MCF 10A (cell line): ENCODE data around the gene CACNA1S. TPM values are rescaled to one million over a fixed set of nuclear protein-coding genes. Genes with fewer than 3 reads are reported as not detected.

Experiments used
- BruUV-seq: library from RNA; stranded (reverse); fragments of 400-500 nt; replicated peaks from 2 replicates; lab custom pipeline; 2021; lab: Mats Ljungman, UMichigan
- CTCF ChIA-PET: fragments of 300-600 bp; sonication (Branson Sonifier 250); formaldehyde crosslinking; extraction: SDS; loops from one replicate; lab custom pipeline; 2021; ENCODE audit warnings: antibody characterized with exemption, inconsistent platforms; lab: Yijun Ruan, JAX
- POLR2A ChIA-PET: fragments of 300-600, 350-650 bp; sonication (Branson Sonifier 250); formaldehyde crosslinking; extraction: SDS; loops from one replicate; lab custom pipeline; 2020; ENCODE audit warnings: antibody characterized with exemption, inconsistent platforms; lab: Yijun Ruan, JAX
- DNase-seq: peaks from one replicate; pipeline ENCODE4 v3.0.0-alpha.2; 2018; ENCODE audit not compliant: unreplicated experiment
- H3K27ac Mint-ChIP-seq: one replicate; pipeline ENCODE4 v1.8.0; 2022; ENCODE audit warnings: mild to moderate bottlenecking, low read depth, mixed read lengths; ENCODE audit not compliant: unreplicated experiment
- H3K27me3 Mint-ChIP-seq: one replicate; pipeline ENCODE4 v1.8.0; 2022; ENCODE audit warnings: mixed read lengths; ENCODE audit not compliant: insufficient read depth, unreplicated experiment
- H3K36me3 Mint-ChIP-seq: one replicate; pipeline ENCODE4 v1.8.0; 2022; ENCODE audit warnings: mild to moderate bottlenecking, moderate library complexity, mixed read lengths; ENCODE audit not compliant: insufficient read depth, unreplicated experiment
- H3K4me1 Mint-ChIP-seq: one replicate; pipeline ENCODE4 v1.8.0; 2022; ENCODE audit warnings: mixed read lengths; ENCODE audit not compliant: insufficient read depth, unreplicated experiment
- H3K4me3 Mint-ChIP-seq: one replicate; pipeline ENCODE4 v1.8.0; 2022; ENCODE audit warnings: mild to moderate bottlenecking, moderate library complexity, mixed read lengths; ENCODE audit not compliant: unreplicated experiment
- H3K9me3 Mint-ChIP-seq: one replicate; pipeline ENCODE4 v1.8.0; 2022; ENCODE audit warnings: mixed read lengths; ENCODE audit not compliant: unreplicated experiment
- CTCF ChIP-seq: fragments of 200-600 bp; IDR thresholded peaks from one replicate; pipeline ENCODE4 v1.8.0; 2022; ENCODE audit warnings: antibody characterized with exemption, mild to moderate bottlenecking; ENCODE audit not compliant: unreplicated experiment
- intact Hi-C: fragments of 100-400 bp; cut with micrococcal nuclease; formaldehyde crosslinking; loops from 2 replicates; pipeline ENCODE4 v1.14.1; 2022
- total RNA-seq: library from RNA; stranded (reverse); gene quantifications from 2 replicates; pipeline ENCODE4 v1.2.3, GENCODE V29; 2022

Gene CACNA1S
- total RNA-seq, 1 experiment from 2014 or later = not detected

- CTCF ChIA-PET = interaction anchor here (0.7 to 2.2 kb wide), 5 partner anchors 29 to 583 kb away, joined by 3 to 10 read pairs (median 4); no protein-coding TSS in a partner anchor
Measured at GRCh38 chr1:201142849-201143725, 30.9 kb upstream of the CACNA1S start.

GRCh38 chr1:201142011-201142848 lies 30.0 kb upstream of the CACNA1S start:
- ChIA-PET CTCF (interaction anchor here (0.6 to 2.2 kb wide), 7 partner anchors 8 to 213 kb away, joined by 3 to 10 read pairs (median 4); no protein-coding TSS in a partner anchor), POLR2A (interaction anchor here (1.1 kb wide), 1 partner anchor 12 kb away, joined by 3 read pairs; no protein-coding TSS in a partner anchor)
- no peaks in the 10 kb centered on the region for H3K9me3 Mint-ChIP-seq
- peaks cover 28% of the 10 kb centered on the region for H3K36me3 Mint-ChIP-seq
- H3K4me3 Mint-ChIP-seq = no peak overlapping the region
- DNase-seq = no peak
- H3K27ac Mint-ChIP-seq = peak overlapping the region; percentile 2
- intact Hi-C loops = no loop called here
- H3K4me1 Mint-ChIP-seq = peaks cover 10% of the 10 kb centered on the region
- no peak for TF ChIP-seq CTCF
- BruUV-seq = no TSS peak
- no peaks in the 10 kb centered on the region for H3K27me3 Mint-ChIP-seq

More at GRCh38 chr1:201142849-201143725, 30.9 kb upstream of the CACNA1S start:
- POLR2A ChIA-PET = interaction anchor here (1.1 kb wide), 1 partner anchor 11 kb away, joined by 3 read pairs; no protein-coding TSS in a partner anchor
- intact Hi-C loops = no loop called here
- no peak overlapping the region for H3K4me3 Mint-ChIP-seq
- peaks cover 1% of the 10 kb centered on the region for H3K4me1 Mint-ChIP-seq
- no peaks in the 10 kb centered on the region for H3K9me3 Mint-ChIP-seq
- H3K27ac Mint-ChIP-seq = peak overlapping the region; percentile 2
- BruUV-seq = no TSS peak
- peaks cover 37% of the 10 kb centered on the region for H3K36me3 Mint-ChIP-seq
- TF ChIP-seq CTCF = no peak
- no peaks in the 10 kb centered on the region for H3K27me3 Mint-ChIP-seq
- no peak for DNase-seq

- Mint-ChIP-seq H3K27ac (no peak overlapping the region), H3K4me1 (peaks cover 11% of the 10 kb centered on the region), H3K27me3 (no peaks in the 10 kb centered on the region), H3K9me3 (no peaks in the 10 kb centered on the region), H3K4me3 (no peak overlapping the region), H3K36me3 (peaks cover 33% of the 10 kb centered on the region)
- no peak for TF ChIP-seq CTCF
- BruUV-seq = no TSS peak
- intact Hi-C loops = no loop called here
- DNase-seq = no peak
- POLR2A ChIA-PET = interaction anchor here (1.8 kb wide), 1 partner anchor 12 kb away, joined by 6 read pairs; no protein-coding TSS in a partner anchor
- CTCF ChIA-PET = interaction anchor here (0.7 to 2.2 kb wide), 8 partner anchors 8 to 81 kb away, joined by 3 to 10 read pairs (median 6); no protein-coding TSS in a partner anchor
Measured at GRCh38 chr1:201141418-201141817, 29.2 kb upstream of the CACNA1S start.
